Hepatocyte (in vitro differentiated cells): ENCODE data around the gene EYS.

ENCODE experiments used
- EZH2phosphoT487 ChIP-seq: fragments of 200-600 bp; sonication (generic); IDR thresholded peaks from one replicate; pipeline ENCODE4 v1.6.1; 2018; ENCODE audit warnings: antibody characterized with exemption, mild to moderate bottlenecking, low read depth, moderate library complexity; ENCODE audit not compliant: unreplicated experiment, severe bottlenecking
- TF ChIP-seq, protein P1 (sequence below): fragments of 200-600 bp; sonication (generic); IDR thresholded peaks from 2 replicates; pipeline ENCODE4 v1.5.1; 2016; ENCODE audit warnings: antibody characterized with exemption, mild to moderate bottlenecking; ENCODE audit not compliant: poor library complexity

DNA sequence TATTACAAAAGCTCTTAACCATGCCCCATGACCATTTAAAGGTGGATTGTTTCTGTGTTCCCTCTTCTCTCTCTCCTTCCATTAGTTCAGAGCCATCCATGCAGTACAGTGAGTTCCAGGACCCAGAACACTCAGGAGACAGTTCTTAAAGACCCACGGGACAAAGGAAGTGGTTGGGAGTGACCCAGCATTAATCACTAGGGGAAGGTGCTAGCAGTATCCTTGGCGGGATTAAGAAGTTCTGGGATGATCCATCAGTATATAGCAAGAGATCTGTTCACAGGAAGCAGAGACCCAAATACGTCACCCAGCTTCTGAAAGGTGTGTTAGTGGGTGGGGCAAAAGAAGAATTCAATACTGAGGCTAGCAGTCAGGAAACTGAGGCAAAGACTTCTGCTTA is 1917.3 kb downstream of the EYS start:
- TF ChIP-seq, protein P1, sequence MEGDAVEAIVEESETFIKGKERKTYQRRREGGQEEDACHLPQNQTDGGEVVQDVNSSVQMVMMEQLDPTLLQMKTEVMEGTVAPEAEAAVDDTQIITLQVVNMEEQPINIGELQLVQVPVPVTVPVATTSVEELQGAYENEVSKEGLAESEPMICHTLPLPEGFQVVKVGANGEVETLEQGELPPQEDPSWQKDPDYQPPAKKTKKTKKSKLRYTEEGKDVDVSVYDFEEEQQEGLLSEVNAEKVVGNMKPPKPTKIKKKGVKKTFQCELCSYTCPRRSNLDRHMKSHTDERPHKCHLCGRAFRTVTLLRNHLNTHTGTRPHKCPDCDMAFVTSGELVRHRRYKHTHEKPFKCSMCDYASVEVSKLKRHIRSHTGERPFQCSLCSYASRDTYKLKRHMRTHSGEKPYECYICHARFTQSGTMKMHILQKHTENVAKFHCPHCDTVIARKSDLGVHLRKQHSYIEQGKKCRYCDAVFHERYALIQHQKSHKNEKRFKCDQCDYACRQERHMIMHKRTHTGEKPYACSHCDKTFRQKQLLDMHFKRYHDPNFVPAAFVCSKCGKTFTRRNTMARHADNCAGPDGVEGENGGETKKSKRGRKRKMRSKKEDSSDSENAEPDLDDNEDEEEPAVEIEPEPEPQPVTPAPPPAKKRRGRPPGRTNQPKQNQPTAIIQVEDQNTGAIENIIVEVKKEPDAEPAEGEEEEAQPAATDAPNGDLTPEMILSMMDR: no peak
- no peak for TF ChIP-seq EZH2phosphoT487
